Cardiac fibroblast (primary cell): ENCODE measurements around the gene SUB1.

ENCODE experiments used
- DNase-seq, 2 donors: peaks; one replicate each; pipeline versions ENCODE4 v3.0.0 to v3.0.0-alpha.2; 2010; ENCODE audit warnings: low read depth in 2 of 2
- H3K4me3 ChIP-seq, 2 donors: replicated peaks in 1 of 2; 1 replicate in 1 of 2; 2 replicates in 1 of 2; pipeline ENCODE4 v1.5.1; 2011; ENCODE audit warnings: low read depth in 2 of 2, low read length in 2 of 2, mild to moderate bottlenecking in 2 of 2, moderate library complexity in 1 of 2
- CTCF ChIP-seq: IDR thresholded peaks from one replicate; pipeline ENCODE4 v1.5.1; 2011; ENCODE audit warnings: low read depth, mild to moderate bottlenecking, low read length, inconsistent platforms

Gene SUB1

GRCh38 chr5:32646061-32646969 is 61.0 kb downstream of the SUB1 start:
- no peak overlapping the region for H3K4me3 ChIP-seq
- DNase-seq, result peak in 1 of 2 donors; percentile 8
- TF ChIP-seq CTCF, result no peak

GRCh38 chr5:32651088-32651487 is 65.7 kb downstream of the SUB1 start:
- H3K4me3 ChIP-seq, result no peak overlapping the region
- TF ChIP-seq CTCF, result no peak
- no peak for DNase-seq

GRCh38 chr5:32651638-32652037 is 66.3 kb downstream of the SUB1 start:
- no peak overlapping the region for H3K4me3 ChIP-seq
- TF ChIP-seq CTCF, result no peak
- no peak for DNase-seq
